HEK293 (cell line): ENCODE results near the gene MSRB3.
"Not testable (repeated sequence)": the region's sequence is repeated elsewhere in the genome, so short reads cannot be mapped to it uniquely, and the experiment has no call there.

Experiments
- CTCF ChIA-PET: fragments of 350-600 bp; formaldehyde crosslinking; extraction: SDS; loops from one replicate; lab custom pipeline; 2021; ENCODE audit warnings: antibody characterized with exemption; lab: Yijun Ruan, JAX
- POLR2A ChIA-PET: fragments of 300-600 bp; formaldehyde crosslinking; extraction: SDS; loops from one replicate; lab custom pipeline; 2020; ENCODE audit warnings: antibody characterized with exemption, inconsistent platforms; lab: Yijun Ruan, JAX
- H3K27ac ChIP-seq: fragments of 200-500 bp; sonication (Bioruptor generic); 2 replicates; pipeline ENCODE4 v1.5.1; 2014; ENCODE audit warnings: low read depth, low read length, control low read depth, inconsistent platforms; ENCODE audit errors: extremely low read depth
- H3K36me3 ChIP-seq, 2 experiments: fragments of 200-500 bp in 1 of 2; sonication (Bioruptor generic) in 1 of 2; 1 replicate in 1 of 2; 2 replicates in 1 of 2; pipeline ENCODE4 v1.5.1; 2014 to 2017; ENCODE audit warnings: inconsistent platforms in 2 of 2, low read length in 2 of 2; ENCODE audit not compliant: control insufficient read depth in 2 of 2, insufficient read depth in 1 of 2
- H3K4me1 ChIP-seq: fragments of 200-500 bp; sonication (Bioruptor generic); 2 replicates; pipeline ENCODE4 v1.5.1; 2014; ENCODE audit warnings: mild to moderate bottlenecking, low read length, inconsistent platforms; ENCODE audit not compliant: control insufficient read depth, insufficient read depth
- H3K4me3 ChIP-seq: 2 replicates; pipeline ENCODE4 v1.5.1; 2011; ENCODE audit warnings: low read depth, mild to moderate bottlenecking, control low read depth, low read length, moderate library complexity
- H3K9me3 ChIP-seq: fragments of 200-500 bp; sonication (Bioruptor generic); 2 replicates; pipeline ENCODE4 v1.5.1; 2014; ENCODE audit warnings: low read depth, low read length, inconsistent platforms; ENCODE audit not compliant: control insufficient read depth, insufficient read depth
- KLF10 ChIP-seq: fragments of 450-650 bp; IDR thresholded peaks from 2 replicates; pipeline ENCODE4 v1.5.1; 2018; ENCODE audit warnings: missing biosample characterization, mild to moderate bottlenecking, missing genetic modification characterization
- MYNN ChIP-seq: fragments of 450-650 bp; formaldehyde crosslinking; IDR thresholded peaks from 2 replicates; pipeline ENCODE4 v1.5.1; 2016; ENCODE audit warnings: missing biosample characterization, missing genetic modification characterization, borderline replicate concordance
- SP7 ChIP-seq: fragments of 450-650 bp; formaldehyde crosslinking; IDR thresholded peaks from 2 replicates; pipeline ENCODE4 v1.5.1; 2016; ENCODE audit warnings: missing biosample characterization, missing genetic modification characterization
- ZBTB1 ChIP-seq: fragments of 450-650 bp; formaldehyde crosslinking; IDR thresholded peaks from 2 replicates; pipeline ENCODE4 v1.5.1; 2016; ENCODE audit warnings: missing biosample characterization, missing genetic modification characterization
- ZBTB8A ChIP-seq: fragments of 450-650 bp; formaldehyde crosslinking; IDR thresholded peaks from 2 replicates; pipeline ENCODE4 v1.5.1; 2016; ENCODE audit warnings: missing biosample characterization, missing genetic modification characterization
- ZEB2 ChIP-seq: fragments of 450-650 bp; formaldehyde crosslinking; IDR thresholded peaks from 2 replicates; pipeline ENCODE4 v1.5.1; 2016; ENCODE audit warnings: missing biosample characterization, missing genetic modification characterization
- ZFP3 ChIP-seq: fragments of 450-650 bp; formaldehyde crosslinking; IDR thresholded peaks from 2 replicates; pipeline ENCODE4 v1.5.1; 2016; ENCODE audit warnings: low read depth, missing biosample characterization, missing genetic modification characterization
- ZNF248 ChIP-seq: fragments of 450-650 bp; formaldehyde crosslinking; IDR thresholded peaks from 2 replicates; pipeline ENCODE4 v1.5.1; 2017; ENCODE audit warnings: missing biosample characterization, missing genetic modification characterization
- ZNF391 ChIP-seq: fragments of 450-650 bp; formaldehyde crosslinking; IDR thresholded peaks from 2 replicates; pipeline ENCODE4 v1.5.1; 2016; ENCODE audit warnings: low read depth, missing biosample characterization, missing genetic modification characterization, borderline replicate concordance
- ZNF416 ChIP-seq: fragments of 450-650 bp; formaldehyde crosslinking; IDR thresholded peaks from 2 replicates; pipeline ENCODE4 v1.5.1; 2016; ENCODE audit warnings: missing biosample characterization, missing genetic modification characterization
- ZNF433 ChIP-seq: fragments of 450-650 bp; formaldehyde crosslinking; IDR thresholded peaks from 2 replicates; pipeline ENCODE4 v1.5.1; 2016; ENCODE audit warnings: missing biosample characterization, missing genetic modification characterization, low read depth
- ZNF473 ChIP-seq: fragments of 450-650 bp; formaldehyde crosslinking; IDR thresholded peaks from 2 replicates; pipeline ENCODE4 v1.5.1; 2017; ENCODE audit warnings: missing biosample characterization, missing genetic modification characterization
- ZNF600 ChIP-seq: fragments of 450-650 bp; formaldehyde crosslinking; IDR thresholded peaks from 2 replicates; pipeline ENCODE4 v1.5.1; 2016; ENCODE audit warnings: missing biosample characterization, missing genetic modification characterization
- ZNF626 ChIP-seq: fragments of 450-650 bp; sonication (Bioruptor Pico); formaldehyde crosslinking; IDR thresholded peaks from 2 replicates; pipeline ENCODE4 v1.5.1; 2018; ENCODE audit warnings: missing biosample characterization, missing genetic modification characterization, inconsistent platforms
- ZNF654 ChIP-seq: fragments of 450-650 bp; formaldehyde crosslinking; IDR thresholded peaks from 2 replicates; pipeline ENCODE4 v1.5.1; 2016; ENCODE audit warnings: low read depth, missing biosample characterization, missing genetic modification characterization
- ZNF670 ChIP-seq: fragments of 450-650 bp; formaldehyde crosslinking; IDR thresholded peaks from 2 replicates; pipeline ENCODE4 v1.5.1; 2016; ENCODE audit warnings: missing biosample characterization, missing genetic modification characterization, low read depth
- ZNF768 ChIP-seq: fragments of 450-650 bp; formaldehyde crosslinking; IDR thresholded peaks from 2 replicates; pipeline ENCODE4 v1.5.1; 2018; ENCODE audit warnings: missing biosample characterization, mild to moderate bottlenecking, missing genetic modification characterization
- ZNF830 ChIP-seq: fragments of 450-650 bp; IDR thresholded peaks from 2 replicates; pipeline ENCODE4 v1.5.0; 2018; ENCODE audit warnings: missing biosample characterization, missing genetic modification characterization, low read depth, mild to moderate bottlenecking, moderate library complexity
- ZSCAN23 ChIP-seq: fragments of 450-650 bp; formaldehyde crosslinking; IDR thresholded peaks from 2 replicates; pipeline ENCODE4 v1.5.1; 2016; ENCODE audit warnings: missing biosample characterization, missing genetic modification characterization
- TF ChIP-seq, protein P1 (sequence below): fragments of 450-650 bp; formaldehyde crosslinking; IDR thresholded peaks from 2 replicates; pipeline ENCODE4 v1.5.1; 2017; ENCODE audit warnings: missing biosample characterization, mild to moderate bottlenecking, missing genetic modification characterization, moderate library complexity
- TF ChIP-seq, protein P2 (sequence below): fragments of 450-650 bp; formaldehyde crosslinking; IDR thresholded peaks from 2 replicates; pipeline ENCODE4 v1.5.1; 2016; ENCODE audit warnings: missing biosample characterization, missing genetic modification characterization

Gene MSRB3

DNA sequence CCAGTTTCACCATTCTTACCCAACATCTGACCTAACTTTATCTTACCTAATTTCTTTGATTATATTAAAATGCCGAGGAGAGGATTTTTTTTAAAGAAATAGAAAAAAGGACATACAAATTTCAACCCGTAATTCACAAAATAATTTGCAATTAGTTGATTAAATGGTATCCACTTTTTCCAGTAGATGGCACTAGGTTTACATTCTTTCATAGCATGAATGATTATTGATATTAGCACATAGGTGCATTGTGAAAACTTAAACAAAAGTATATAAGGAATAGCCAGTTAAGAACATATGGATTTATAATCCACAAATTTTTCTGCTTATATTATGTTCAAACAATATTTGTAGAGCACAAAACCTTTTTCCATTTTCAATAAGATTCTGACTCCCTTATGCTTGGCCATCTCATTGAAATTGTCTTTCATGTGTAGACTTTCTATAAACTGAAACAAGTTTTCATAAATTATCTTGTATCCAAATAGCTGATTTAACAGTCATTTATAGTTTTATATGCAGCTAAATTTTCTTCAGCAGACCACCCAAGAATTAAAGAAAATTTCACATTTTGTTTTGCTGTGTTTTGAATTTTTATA, 35.3 kb downstream of the MSRB3 start (continued):
- TF ChIP-seq ZBTB1 (tag by site-specific recombination), result no peak
- TF ChIP-seq KLF10 (tag by site-specific recombination), result no peak
- no peak for TF ChIP-seq ZNF830 (tag by site-specific recombination)
- no peak for TF ChIP-seq ZNF391
- TF ChIP-seq, protein P1, sequence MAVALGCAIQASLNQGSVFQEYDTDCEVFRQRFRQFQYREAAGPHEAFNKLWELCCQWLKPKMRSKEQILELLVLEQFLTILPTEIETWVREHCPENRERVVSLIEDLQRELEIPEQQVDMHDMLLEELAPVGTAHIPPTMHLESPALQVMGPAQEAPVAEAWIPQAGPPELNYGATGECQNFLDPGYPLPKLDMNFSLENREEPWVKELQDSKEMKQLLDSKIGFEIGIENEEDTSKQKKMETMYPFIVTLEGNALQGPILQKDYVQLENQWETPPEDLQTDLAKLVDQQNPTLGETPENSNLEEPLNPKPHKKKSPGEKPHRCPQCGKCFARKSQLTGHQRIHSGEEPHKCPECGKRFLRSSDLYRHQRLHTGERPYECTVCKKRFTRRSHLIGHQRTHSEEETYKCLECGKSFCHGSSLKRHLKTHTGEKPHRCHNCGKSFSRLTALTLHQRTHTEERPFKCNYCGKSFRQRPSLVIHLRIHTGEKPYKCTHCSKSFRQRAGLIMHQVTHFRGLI (tag by site-specific recombination), result no peak
- TF ChIP-seq ZBTB8A, result no peak
- 0 out of 2 replicates have a peak, but pooled peaks have one; percentile 24 for TF ChIP-seq ZEB2 (tag by site-specific recombination)
- TF ChIP-seq ZNF248, result no peak

DNA sequence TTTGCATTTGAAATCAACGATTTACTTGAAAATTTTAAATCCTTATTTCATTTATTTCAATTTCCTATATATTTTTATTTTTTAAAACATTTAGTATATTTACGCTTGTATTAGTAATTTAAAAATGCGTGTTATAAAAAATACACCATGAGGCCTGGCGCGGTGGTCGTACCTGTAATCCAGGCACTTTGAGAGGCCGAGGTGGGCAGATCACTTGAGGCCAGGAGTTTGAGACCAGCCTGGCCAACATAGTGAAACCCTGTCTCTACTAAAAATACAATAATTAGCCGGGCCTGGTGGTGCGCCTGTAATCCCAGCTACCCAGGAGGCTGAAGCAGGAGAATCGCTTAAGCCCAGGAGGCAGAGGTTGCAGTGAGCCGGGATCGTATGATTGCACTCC, 36.8 kb downstream of the MSRB3 start:
- H3K9me3 ChIP-seq, H3K4me3 ChIP-seq, H3K27ac ChIP-seq, POLR2A ChIA-PET, H3K4me1 ChIP-seq, H3K36me3 ChIP-seq: not testable (repeated sequence)
- CTCF ChIA-PET, result interaction anchor here (1.0 to 1.7 kb wide), 3 partner anchors 10 to 790 kb away, joined by 3 to 7 read pairs (median 4); no protein-coding TSS in a partner anchor

DNA sequence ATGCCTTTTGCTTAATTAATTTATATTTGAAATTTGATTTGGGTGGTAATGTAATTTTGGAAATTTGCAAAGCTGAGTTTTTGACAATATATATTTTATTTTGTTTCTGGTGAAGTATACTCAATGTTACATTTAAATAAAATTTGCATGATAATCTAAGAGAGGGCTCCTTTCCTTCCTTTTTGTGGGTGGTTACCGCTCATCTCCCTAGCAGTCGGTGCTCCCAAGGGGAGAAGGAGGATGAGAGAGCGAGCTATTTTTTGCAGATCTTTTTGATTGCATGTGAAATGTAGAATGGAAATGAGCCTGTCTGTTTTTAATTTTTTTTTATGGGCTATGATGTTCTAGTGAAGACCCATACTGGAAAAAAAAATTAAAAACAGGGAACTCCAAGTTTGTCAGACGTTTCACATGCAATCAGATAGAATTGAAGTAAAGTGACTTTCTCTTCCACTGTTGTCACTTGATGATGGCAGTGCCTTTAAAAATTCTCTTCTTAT, 39.8 kb downstream of the MSRB3 start:
- H3K4me1 ChIP-seq, result no peaks in the 10 kb centered on the region
- no peak overlapping the region for H3K4me3 ChIP-seq
- ChIA-PET POLR2A (no interaction called here), CTCF (no interaction called here)
- H3K9me3 ChIP-seq, result no peaks in the 10 kb centered on the region
- H3K36me3 ChIP-seq, result no peaks in the 10 kb centered on the region
- TF ChIP-seq SP7 (tag by site-specific recombination), result no peak
- TF ChIP-seq ZNF416, result no peak
- no peak for TF ChIP-seq ZSCAN23 (tag by site-specific recombination)
- TF ChIP-seq ZNF600 (tag by site-specific recombination), result no peak
- TF ChIP-seq ZNF654, result no peak
- no peak for TF ChIP-seq ZNF473 (tag by site-specific recombination)
- TF ChIP-seq, protein P2, sequence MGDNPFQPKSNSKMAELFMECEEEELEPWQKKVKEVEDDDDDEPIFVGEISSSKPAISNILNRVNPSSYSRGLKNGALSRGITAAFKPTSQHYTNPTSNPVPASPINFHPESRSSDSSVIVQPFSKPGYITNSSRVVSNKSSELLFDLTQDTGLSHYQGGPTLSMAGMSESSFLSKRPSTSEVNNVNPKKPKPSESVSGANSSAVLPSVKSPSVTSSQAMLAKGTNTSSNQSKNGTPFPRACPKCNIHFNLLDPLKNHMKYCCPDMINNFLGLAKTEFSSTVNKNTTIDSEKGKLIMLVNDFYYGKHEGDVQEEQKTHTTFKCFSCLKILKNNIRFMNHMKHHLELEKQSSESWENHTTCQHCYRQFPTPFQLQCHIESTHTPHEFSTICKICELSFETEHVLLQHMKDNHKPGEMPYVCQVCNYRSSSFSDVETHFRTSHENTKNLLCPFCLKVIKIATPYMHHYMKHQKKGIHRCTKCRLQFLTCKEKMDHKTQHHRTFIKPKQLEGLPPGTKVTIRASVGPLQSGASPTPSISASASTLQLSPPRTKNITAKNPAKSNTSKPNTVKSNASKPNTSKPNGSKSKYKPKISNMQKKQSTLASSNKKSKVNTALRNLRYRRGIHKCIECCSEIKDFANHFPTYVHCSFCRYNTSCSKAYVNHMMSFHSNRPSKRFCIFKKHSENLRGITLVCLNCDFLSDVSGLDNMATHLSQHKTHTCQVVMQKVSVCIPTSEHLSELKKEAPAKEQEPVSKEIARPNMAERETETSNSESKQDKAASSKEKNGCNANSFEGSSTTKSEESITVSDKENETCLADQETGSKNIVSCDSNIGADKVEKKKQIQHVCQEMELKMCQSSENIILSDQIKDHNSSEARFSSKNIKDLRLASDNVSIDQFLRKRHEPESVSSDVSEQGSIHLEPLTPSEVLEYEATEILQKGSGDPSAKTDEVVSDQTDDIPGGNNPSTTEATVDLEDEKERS (tag by site-specific recombination), result no peak
- no peak for TF ChIP-seq MYNN (tag by site-specific recombination)
- no peak for TF ChIP-seq ZNF433 (tag by site-specific recombination)
- no peak for TF ChIP-seq ZNF626 (tag by site-specific recombination)
- no peak for TF ChIP-seq ZNF670 (tag by site-specific recombination)
- TF ChIP-seq ZFP3, result no peak
- TF ChIP-seq ZNF768, result no peak
- no peak overlapping the region for H3K27ac ChIP-seq
